NB4 (cell line): Measurements from ENCODE around the gene TOP3B.

Source experiments
- MYC ChIP-seq: IDR thresholded peaks from 2 replicates; pipeline ENCODE4 v1.6.1; 2011; ENCODE audit warnings: low read depth, low read length
- POLR2A ChIP-seq: IDR thresholded peaks from 2 replicates; pipeline ENCODE4 v1.6.1; 2011; ENCODE audit warnings: mild to moderate bottlenecking; ENCODE audit not compliant: insufficient read length; ENCODE audit errors: extremely low read depth
- TF ChIP-seq, protein P1 (sequence below): IDR thresholded peaks from one replicate; pipeline ENCODE4 v1.5.1; 2012; ENCODE audit warnings: low read depth, low read length
- TF ChIP-seq, protein P2 (sequence below): IDR thresholded peaks from 2 replicates; pipeline ENCODE4 v1.6.1; 2011; ENCODE audit warnings: low read depth, low read length

DNA sequence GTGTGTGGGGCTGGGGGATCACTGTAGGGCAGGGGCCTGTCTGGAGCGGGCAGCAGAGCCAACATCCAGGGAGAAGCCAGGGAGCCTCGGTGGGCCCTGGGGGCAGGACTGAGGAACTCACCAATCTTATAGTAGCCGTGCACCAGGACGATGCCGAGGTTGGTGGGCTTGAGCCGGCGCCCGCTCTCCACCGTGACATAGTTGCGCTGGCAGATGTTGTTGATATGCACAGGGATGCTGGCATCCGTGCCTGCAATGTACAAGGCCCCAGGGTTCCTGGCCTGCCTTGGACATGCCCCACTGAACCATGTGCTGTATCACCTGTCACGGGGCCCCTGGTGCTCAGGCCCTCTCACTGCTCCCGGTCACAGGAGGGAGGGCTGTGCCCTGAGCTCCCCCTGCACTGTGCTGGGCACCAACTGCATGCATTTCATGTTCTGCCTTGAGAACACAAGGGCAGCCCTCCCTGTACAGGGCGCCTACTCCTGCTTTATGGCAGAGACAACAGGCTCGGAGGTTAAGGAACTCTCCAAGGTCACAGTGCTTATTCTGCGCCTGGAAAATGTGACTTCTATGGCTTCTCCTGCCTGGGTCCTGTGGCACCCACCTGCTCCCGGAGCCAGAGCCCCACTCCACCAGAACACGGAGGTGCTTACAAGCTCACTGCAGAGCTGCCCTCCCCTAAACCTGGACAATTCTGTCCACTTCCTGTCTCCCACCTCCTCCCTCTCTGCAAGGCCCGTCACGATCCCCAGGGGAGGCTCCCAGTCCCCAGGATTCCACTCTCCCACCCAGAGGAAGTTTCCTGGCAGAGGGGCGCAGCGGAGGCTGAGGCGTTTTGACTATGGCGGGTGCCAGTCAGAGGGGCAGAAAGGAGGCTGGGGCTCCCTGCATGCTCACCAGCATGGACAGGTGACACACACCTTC, 22.1 kb downstream of the TOP3B start:
- TF ChIP-seq, protein P1, sequence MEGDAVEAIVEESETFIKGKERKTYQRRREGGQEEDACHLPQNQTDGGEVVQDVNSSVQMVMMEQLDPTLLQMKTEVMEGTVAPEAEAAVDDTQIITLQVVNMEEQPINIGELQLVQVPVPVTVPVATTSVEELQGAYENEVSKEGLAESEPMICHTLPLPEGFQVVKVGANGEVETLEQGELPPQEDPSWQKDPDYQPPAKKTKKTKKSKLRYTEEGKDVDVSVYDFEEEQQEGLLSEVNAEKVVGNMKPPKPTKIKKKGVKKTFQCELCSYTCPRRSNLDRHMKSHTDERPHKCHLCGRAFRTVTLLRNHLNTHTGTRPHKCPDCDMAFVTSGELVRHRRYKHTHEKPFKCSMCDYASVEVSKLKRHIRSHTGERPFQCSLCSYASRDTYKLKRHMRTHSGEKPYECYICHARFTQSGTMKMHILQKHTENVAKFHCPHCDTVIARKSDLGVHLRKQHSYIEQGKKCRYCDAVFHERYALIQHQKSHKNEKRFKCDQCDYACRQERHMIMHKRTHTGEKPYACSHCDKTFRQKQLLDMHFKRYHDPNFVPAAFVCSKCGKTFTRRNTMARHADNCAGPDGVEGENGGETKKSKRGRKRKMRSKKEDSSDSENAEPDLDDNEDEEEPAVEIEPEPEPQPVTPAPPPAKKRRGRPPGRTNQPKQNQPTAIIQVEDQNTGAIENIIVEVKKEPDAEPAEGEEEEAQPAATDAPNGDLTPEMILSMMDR = no peak
- TF ChIP-seq, protein P2, sequence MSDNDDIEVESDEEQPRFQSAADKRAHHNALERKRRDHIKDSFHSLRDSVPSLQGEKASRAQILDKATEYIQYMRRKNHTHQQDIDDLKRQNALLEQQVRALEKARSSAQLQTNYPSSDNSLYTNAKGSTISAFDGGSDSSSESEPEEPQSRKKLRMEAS = no peak
- no peak for TF ChIP-seq POLR2A
- no peak for TF ChIP-seq MYC
